Stimulated activated memory B cell treated with anti-CD40 and anti-IgM and Interleukin-4, amounts not matched to agents 10 μg/mL and 1 μg/mL and 100 μg/mL, for 72 hours (primary cell): ENCODE results near the gene TAGLN.

Experiments used
- ATAC-seq: fragments of 150-1000 bp; cut with Tn5 transposase; 2 replicates; pipeline ENCODE4 v1.10.0; 2021
- H3K27ac Mint-ChIP-seq: one replicate; pipeline ENCODE4 v1.8.0; 2022; ENCODE audit warnings: mild to moderate bottlenecking, mixed read lengths
- H3K27me3 Mint-ChIP-seq: one replicate; pipeline ENCODE4 v1.8.0; 2022; ENCODE audit warnings: mixed read lengths
- H3K36me3 Mint-ChIP-seq: one replicate; pipeline ENCODE4 v1.8.0; 2022; ENCODE audit warnings: mixed read lengths
- H3K4me1 Mint-ChIP-seq: one replicate; pipeline ENCODE4 v1.8.0; 2022; ENCODE audit warnings: mixed read lengths
- H3K4me3 Mint-ChIP-seq: one replicate; pipeline ENCODE4 v1.8.0; 2022; ENCODE audit warnings: mild to moderate bottlenecking, moderate library complexity, mixed read lengths
- H3K9me3 Mint-ChIP-seq: one replicate; pipeline ENCODE4 v1.8.0; 2022; ENCODE audit warnings: mixed read lengths

Gene TAGLN

GRCh38 chr11:117210620-117211019 is 11.4 kb downstream of the TAGLN start:
- ATAC-seq, result no peak
- no peaks in the 10 kb centered on the region for H3K27me3 Mint-ChIP-seq
- H3K9me3 Mint-ChIP-seq, result no peaks in the 10 kb centered on the region
- H3K4me1 Mint-ChIP-seq, result no peaks in the 10 kb centered on the region
- H3K4me3 Mint-ChIP-seq, result no peak overlapping the region
- peak overlapping the region; percentile 62 for H3K27ac Mint-ChIP-seq
- H3K36me3 Mint-ChIP-seq, result peaks cover 56% of the 10 kb centered on the region

GRCh38 chr11:117212697-117213355 is 13.7 kb downstream of the TAGLN start:
- Mint-ChIP-seq H3K36me3 (peaks cover 65% of the 10 kb centered on the region), H3K27me3 (no peaks in the 10 kb centered on the region), H3K4me3 (no peak overlapping the region), H3K9me3 (no peaks in the 10 kb centered on the region), H3K4me1 (no peaks in the 10 kb centered on the region), H3K27ac (peak overlapping the region; percentile 17)
- no peak for ATAC-seq

- Mint-ChIP-seq H3K4me3 (no peak overlapping the region), H3K27ac (no peak overlapping the region), H3K4me1 (peaks cover 7% of the 10 kb centered on the region), H3K36me3 (peaks cover 77% of the 10 kb centered on the region), H3K9me3 (no peaks in the 10 kb centered on the region), H3K27me3 (no peaks in the 10 kb centered on the region)
- no peak for ATAC-seq
Observed at GRCh38 chr11:117214404-117215110, 15.4 kb downstream of the TAGLN start.

GRCh38 chr11:117217141-117218084 is 18.2 kb downstream of the TAGLN start:
- Mint-ChIP-seq H3K9me3 (no peaks in the 10 kb centered on the region), H3K27ac (no peak overlapping the region), H3K36me3 (peaks cover 77% of the 10 kb centered on the region), H3K4me1 (peaks cover 7% of the 10 kb centered on the region), H3K27me3 (no peaks in the 10 kb centered on the region), H3K4me3 (no peak overlapping the region)
- ATAC-seq, result no peak

- no peak for ATAC-seq
- Mint-ChIP-seq H3K36me3 (peaks cover 73% of the 10 kb centered on the region), H3K4me3 (no peak overlapping the region), H3K9me3 (no peaks in the 10 kb centered on the region), H3K4me1 (peaks cover 7% of the 10 kb centered on the region), H3K27ac (no peak overlapping the region), H3K27me3 (no peaks in the 10 kb centered on the region)
Observed at GRCh38 chr11:117218133-117218915, 19.2 kb downstream of the TAGLN start.

GRCh38 chr11:117219001-117219400 is 19.8 kb downstream of the TAGLN start:
- Mint-ChIP-seq H3K36me3 (peaks cover 75% of the 10 kb centered on the region), H3K4me3 (no peak overlapping the region), H3K9me3 (no peaks in the 10 kb centered on the region), H3K27me3 (no peaks in the 10 kb centered on the region), H3K4me1 (peaks cover 7% of the 10 kb centered on the region), H3K27ac (peak overlapping the region; percentile 74)
- no peak for ATAC-seq

GRCh38 chr11:117219455-117219854 is 20.3 kb downstream of the TAGLN start:
- Mint-ChIP-seq H3K4me1 (peaks cover 7% of the 10 kb centered on the region), H3K4me3 (no peak overlapping the region), H3K36me3 (peaks cover 75% of the 10 kb centered on the region), H3K27me3 (no peaks in the 10 kb centered on the region), H3K27ac (peak overlapping the region; percentile 74), H3K9me3 (no peaks in the 10 kb centered on the region)
- ATAC-seq, result no peak

- H3K36me3 Mint-ChIP-seq, result peaks cover 75% of the 10 kb centered on the region
- no peak overlapping the region for H3K4me3 Mint-ChIP-seq
- no peak for ATAC-seq
- H3K27ac Mint-ChIP-seq, result no peak overlapping the region
- H3K9me3 Mint-ChIP-seq, result no peaks in the 10 kb centered on the region
- no peaks in the 10 kb centered on the region for H3K27me3 Mint-ChIP-seq
- H3K4me1 Mint-ChIP-seq, result peaks cover 7% of the 10 kb centered on the region
Observed at GRCh38 chr11:117219995-117220394, 20.8 kb downstream of the TAGLN start.

- peaks cover 7% of the 10 kb centered on the region for H3K4me1 Mint-ChIP-seq
- H3K27ac Mint-ChIP-seq, result no peak overlapping the region
- ATAC-seq, result no peak
- H3K4me3 Mint-ChIP-seq, result no peak overlapping the region
- peaks cover 81% of the 10 kb centered on the region for H3K36me3 Mint-ChIP-seq
- H3K9me3 Mint-ChIP-seq, result no peaks in the 10 kb centered on the region
- H3K27me3 Mint-ChIP-seq, result no peaks in the 10 kb centered on the region
Observed at GRCh38 chr11:117220568-117220967, 21.4 kb downstream of the TAGLN start.

GRCh38 chr11:117220999-117221774 is 22.0 kb downstream of the TAGLN start:
- no peak overlapping the region for H3K4me3 Mint-ChIP-seq
- H3K9me3 Mint-ChIP-seq, result no peaks in the 10 kb centered on the region
- H3K4me1 Mint-ChIP-seq, result peaks cover 7% of the 10 kb centered on the region
- no peaks in the 10 kb centered on the region for H3K27me3 Mint-ChIP-seq
- peaks cover 86% of the 10 kb centered on the region for H3K36me3 Mint-ChIP-seq
- no peak for ATAC-seq
- no peak overlapping the region for H3K27ac Mint-ChIP-seq

- peaks cover 14% of the 10 kb centered on the region for H3K4me1 Mint-ChIP-seq
- ATAC-seq, result no peak
- H3K9me3 Mint-ChIP-seq, result no peaks in the 10 kb centered on the region
- H3K4me3 Mint-ChIP-seq, result no peak overlapping the region
- H3K27ac Mint-ChIP-seq, result no peak overlapping the region
- peaks cover 88% of the 10 kb centered on the region for H3K36me3 Mint-ChIP-seq
- H3K27me3 Mint-ChIP-seq, result no peaks in the 10 kb centered on the region
Observed at GRCh38 chr11:117221775-117222517, 22.8 kb downstream of the TAGLN start.

GRCh38 chr11:117222991-117223740 is 24.0 kb downstream of the TAGLN start:
- Mint-ChIP-seq H3K36me3 (peaks cover 85% of the 10 kb centered on the region), H3K4me3 (no peak overlapping the region), H3K4me1 (peaks cover 18% of the 10 kb centered on the region), H3K27me3 (no peaks in the 10 kb centered on the region), H3K27ac (no peak overlapping the region), H3K9me3 (no peaks in the 10 kb centered on the region)
- no peak for ATAC-seq
